HG03565 (cell line): ENCODE measurements around the gene MTA1.

Experiments used
- ATAC-seq: cut with Tn5 transposase; IDR thresholded peaks from one replicate; pipeline ENCODE4 v1.9.1; 2021; ENCODE audit warnings: mild to moderate bottlenecking, moderate library complexity; ENCODE audit not compliant: unreplicated experiment

MTA1 gene

GRCh38 chr14:105485739-105486162, 66.1 kb downstream of the MTA1 start:
- no peak for ATAC-seq

GRCh38 chr14:105486163-105486973, 66.7 kb downstream of the MTA1 start, which contains the start of gene CRIP1:
Gene CRIP1 (plus strand): TSS chr14:105486886. CDS start chr14:105487260, 374 bp downstream.
- no peak for ATAC-seq

- no peak for ATAC-seq
Measured at GRCh38 chr14:105486974-105487448, 67.4 kb downstream of the MTA1 start.

- ATAC-seq = no peak
Measured at GRCh38 chr14:105487449-105487985, 67.9 kb downstream of the MTA1 start.

- ATAC-seq = no peak
Measured at GRCh38 chr14:105487986-105488777, 68.6 kb downstream of the MTA1 start.

- ATAC-seq = no peak
Measured at GRCh38 chr14:105488781-105489541, 69.3 kb downstream of the MTA1 start.

- ATAC-seq = no peak
Measured at GRCh38 chr14:105489542-105490266, 70.1 kb downstream of the MTA1 start.

GRCh38 chr14:105490267-105490571, 70.6 kb downstream of the MTA1 start:
- peak; percentile 1 for ATAC-seq

GRCh38 chr14:105490572-105491365, 71.1 kb downstream of the MTA1 start, which contains the start of gene TEDC1:
Gene TEDC1 (plus strand): TSS chr14:105491246. CDS start chr14:105491376, 130 bp downstream.
- peak; percentile 55 for ATAC-seq

GRCh38 chr14:105491366-105491973, 71.8 kb downstream of the MTA1 start:
- ATAC-seq = no peak

GRCh38 chr14:105492031-105492970, 72.7 kb downstream of the MTA1 start:
- no peak for ATAC-seq

GRCh38 chr14:105492971-105493871, 73.6 kb downstream of the MTA1 start:
- no peak for ATAC-seq

- ATAC-seq = no peak
Measured at GRCh38 chr14:105493921-105494605, 74.4 kb downstream of the MTA1 start.

GRCh38 chr14:105494606-105494929, 74.9 kb downstream of the MTA1 start:
- no peak for ATAC-seq

GRCh38 chr14:105495101-105495989, 75.7 kb downstream of the MTA1 start:
- ATAC-seq = no peak
